ENCODE measurements around the gene CLMP.

Gene CLMP

DNA sequence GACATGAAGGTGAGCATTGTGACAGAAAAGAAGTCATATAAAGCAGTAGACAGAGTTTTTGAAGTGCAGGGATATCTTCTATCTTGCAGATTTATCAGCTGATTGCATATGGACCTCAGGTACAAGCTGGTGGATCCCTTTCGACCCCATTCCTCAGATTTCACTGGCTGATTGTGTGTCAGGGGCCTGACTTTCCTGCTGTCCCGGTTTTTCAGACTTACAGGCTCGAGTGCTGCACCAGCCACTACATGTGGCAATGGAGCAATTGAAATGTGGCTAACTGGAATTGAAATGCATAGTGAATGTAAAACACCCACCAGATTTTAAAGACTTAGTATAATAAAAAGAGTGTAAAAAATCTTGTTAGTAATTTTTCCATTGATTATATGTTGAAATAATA, 50.3 kb downstream of the CLMP start:
- no peak for TF ChIP-seq CTCF (IDR thresholded peaks at IDR 0.05; ENCODE audit: insufficient read depth, low read length)
- TF ChIP-seq POLR2AphosphoS5 (IDR thresholded peaks at IDR 0.05; ENCODE audit: low read depth) = no peak
- no peak for TF ChIP-seq GABPA (IDR thresholded peaks at IDR 0.05; ENCODE audit: low read depth)
- no peak for TF ChIP-seq SPI1 (IDR thresholded peaks at IDR 0.05; ENCODE audit: borderline replicate concordance, low read depth)
- no peak for TF ChIP-seq REST (IDR thresholded peaks at IDR 0.05; ENCODE audit: insufficient replicate concordance, low read depth)

GRCh38 chr11:123143921-123144320, 51.1 kb downstream of the CLMP start:
- TF ChIP-seq REST (IDR thresholded peaks at IDR 0.05; ENCODE audit: insufficient replicate concordance, low read depth) (no peak), SPI1 (IDR thresholded peaks at IDR 0.05; ENCODE audit: borderline replicate concordance, low read depth) (no peak), GABPA (IDR thresholded peaks at IDR 0.05; ENCODE audit: low read depth) (no peak), CTCF (IDR thresholded peaks at IDR 0.05; ENCODE audit: insufficient read depth, low read length) (no peak), POLR2AphosphoS5 (IDR thresholded peaks at IDR 0.05; ENCODE audit: low read depth) (no peak)
- DNase-seq (ENCODE audit: low read depth in 1 of 2, low spot score in 1 of 2) = no peak
- Histone ChIP-seq H3K27me3 (ENCODE audit: insufficient read depth, poor library complexity, severe bottlenecking) (peaks cover 3% of the 10 kb centered on the region), H3K27ac (replicated peaks) (no peak overlapping the region), H3K4me3 (replicated peaks; ENCODE audit: insufficient read depth, low read length) (no peak overlapping the region)

More for the DNA sequence above, 50.3 kb downstream of the CLMP start:
- no peak for DNase-seq (ENCODE audit: low read depth in 1 of 2, low spot score in 1 of 2)
- Histone ChIP-seq H3K27me3 (ENCODE audit: insufficient read depth, poor library complexity, severe bottlenecking) (peaks cover 3% of the 10 kb centered on the region), H3K4me3 (replicated peaks; ENCODE audit: insufficient read depth, low read length) (no peak overlapping the region), H3K27ac (replicated peaks) (no peak overlapping the region)

GRCh38 chr11:123143476-123143875, 51.6 kb downstream of the CLMP start:
- TF ChIP-seq SPI1 (IDR thresholded peaks at IDR 0.05; ENCODE audit: borderline replicate concordance, low read depth) (no peak), CTCF (IDR thresholded peaks at IDR 0.05; ENCODE audit: insufficient read depth, low read length) (no peak), GABPA (IDR thresholded peaks at IDR 0.05; ENCODE audit: low read depth) (no peak), REST (IDR thresholded peaks at IDR 0.05; ENCODE audit: insufficient replicate concordance, low read depth) (no peak), POLR2AphosphoS5 (IDR thresholded peaks at IDR 0.05; ENCODE audit: low read depth) (no peak)
- no peak for DNase-seq (ENCODE audit: low read depth in 1 of 2, low spot score in 1 of 2)
- Histone ChIP-seq H3K27ac (replicated peaks) (no peak overlapping the region), H3K27me3 (ENCODE audit: insufficient read depth, poor library complexity, severe bottlenecking) (peaks cover 3% of the 10 kb centered on the region), H3K4me3 (replicated peaks; ENCODE audit: insufficient read depth, low read length) (no peak overlapping the region)
